Ishikawa (cell line): ENCODE data around the gene SCGB1A1.

Source experiments
- EGR1 ChIP-seq: IDR thresholded peaks from 2 replicates; pipeline ENCODE4 v1.6.1; 2012
- EP300 ChIP-seq: IDR thresholded peaks from 2 replicates; pipeline ENCODE4 v1.6.1; 2012; ENCODE audit warnings: borderline replicate concordance
- MAX ChIP-seq: IDR thresholded peaks from 2 replicates; pipeline ENCODE4 v1.6.1; 2012
- REST ChIP-seq: IDR thresholded peaks from 2 replicates; pipeline ENCODE4 v1.6.1; 2012; ENCODE audit warnings: low read depth, mild to moderate bottlenecking
- TAF1 ChIP-seq: IDR thresholded peaks from 2 replicates; pipeline ENCODE4 v1.6.1; 2012; ENCODE audit warnings: low read depth, mild to moderate bottlenecking
- TCF12 ChIP-seq: IDR thresholded peaks from 2 replicates; pipeline ENCODE4 v1.6.1; 2012; ENCODE audit warnings: low read depth
- YY1 ChIP-seq: IDR thresholded peaks from 2 replicates; pipeline ENCODE4 v1.6.1; 2012; ENCODE audit warnings: low read depth

- no peak for TF ChIP-seq TAF1
- TF ChIP-seq REST, result no peak
- TF ChIP-seq MAX, result no peak
- no peak for TF ChIP-seq EGR1
- no peak for TF ChIP-seq EP300
- TF ChIP-seq YY1, result no peak
- no peak for TF ChIP-seq TCF12
Observed at GRCh38 chr11:62411524-62411923, 7.3 kb upstream of the SCGB1A1 start.
